ENCODE results near the gene COPS3. TPM values are rescaled to one million over a fixed set of nuclear protein-coding genes. Genes with fewer than 3 reads are reported as not detected.

COPS3 gene
- total and polyA plus RNA-seq, 3 donors from 2014 or later, result 128 to 198 (median 134) TPM

DNA sequence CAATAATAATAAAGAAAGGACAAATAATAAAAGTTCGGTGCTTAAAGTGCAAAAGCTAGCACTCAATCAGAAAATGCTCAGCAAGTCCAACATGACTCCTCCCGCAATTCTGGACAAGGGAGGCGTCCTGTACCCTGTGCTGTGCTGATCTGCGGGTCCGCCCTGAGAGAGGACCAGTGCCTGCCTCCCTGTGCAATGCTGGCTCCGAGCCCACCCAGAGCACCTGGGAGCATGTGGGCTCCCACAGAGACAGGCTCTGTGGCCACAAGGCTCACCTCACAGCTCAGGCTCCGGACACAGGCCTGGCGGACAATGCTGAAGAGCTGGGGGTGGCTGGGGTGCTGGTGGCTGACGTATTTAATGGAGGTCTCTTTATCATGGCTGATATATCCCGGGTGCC lies 55.1 kb downstream of the COPS3 start:
- no peaks in the 10 kb centered on the region for H3K36me3 ChIP-seq (ENCODE audit: low read depth, missing control alignments)
- H3K9me3 ChIP-seq, result no peaks in the 10 kb centered on the region
- H3K27me3 ChIP-seq, result no peaks in the 10 kb centered on the region
- no peak for DNase-seq
- no peak for TF ChIP-seq CTCF (IDR thresholded peaks at IDR 0.05)
- no peak for TF ChIP-seq POLR2A (IDR thresholded peaks at IDR 0.05)
- H3K4me3 ChIP-seq, result no peak overlapping the region
- H3K27ac ChIP-seq, result no peak overlapping the region
- WGBS, 2 donors, result 88 to 94% methylated on average over 10 of the region's 10 CpGs
- intact Hi-C loops (cut with DNase I; ENCODE audit: low total_unique reads), result no loop called here
- peaks cover 6% of the 10 kb centered on the region for H3K4me1 ChIP-seq

GRCh38 chr17:17224137-17224536 lies 56.9 kb downstream of the COPS3 start:
- intact Hi-C loops (cut with DNase I; ENCODE audit: low total_unique reads), result no loop called here
- no peak for TF ChIP-seq CTCF (IDR thresholded peaks at IDR 0.05)
- TF ChIP-seq POLR2A (IDR thresholded peaks at IDR 0.05), result no peak
- Histone ChIP-seq H3K9me3 (no peaks in the 10 kb centered on the region), H3K36me3 (ENCODE audit: low read depth, missing control alignments) (no peaks in the 10 kb centered on the region), H3K4me1 (peaks cover 6% of the 10 kb centered on the region), H3K27ac (no peak overlapping the region), H3K4me3 (no peak overlapping the region), H3K27me3 (no peaks in the 10 kb centered on the region)
- no peak for DNase-seq
- 90% methylated on average over 8 of the region's 8 CpGs for WGBS, 2 donors

- no peaks in the 10 kb centered on the region for H3K36me3 ChIP-seq (ENCODE audit: low read depth, missing control alignments)
- DNase-seq, result no peak
- no peak overlapping the region for H3K4me3 ChIP-seq
- peaks cover 6% of the 10 kb centered on the region for H3K4me1 ChIP-seq
- H3K27ac ChIP-seq, result no peak overlapping the region
- intact Hi-C loops (cut with DNase I; ENCODE audit: low total_unique reads), result no loop called here
- no peaks in the 10 kb centered on the region for H3K27me3 ChIP-seq
- no peaks in the 10 kb centered on the region for H3K9me3 ChIP-seq
- 85 to 91% methylated on average over 9 to 16 of the region's 16 CpGs for WGBS, 2 donors
- TF ChIP-seq CTCF (IDR thresholded peaks at IDR 0.05) (no peak), POLR2A (IDR thresholded peaks at IDR 0.05) (no peak)
Observed at GRCh38 chr17:17223736-17224135, 57.3 kb downstream of the COPS3 start.

DNA sequence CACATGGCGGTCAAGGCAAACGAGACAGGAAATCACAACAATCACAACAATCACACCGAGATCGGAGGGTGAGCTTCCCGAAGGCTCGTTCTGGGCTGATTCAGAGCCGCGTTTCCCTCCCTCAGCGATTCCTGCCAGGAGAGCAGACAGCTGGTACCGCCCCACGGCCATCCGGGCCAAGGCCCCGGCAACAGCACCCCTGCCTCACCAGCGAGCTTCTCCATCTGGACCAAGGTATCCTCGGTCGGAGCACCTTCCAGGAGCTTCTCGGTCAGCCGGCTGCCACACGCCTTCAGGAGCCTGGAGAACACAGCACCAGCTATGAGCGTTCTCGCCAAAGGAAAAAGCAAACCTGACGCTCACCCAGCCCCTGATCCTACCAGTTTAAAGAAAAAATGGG lies 59.7 kb downstream of the COPS3 start:
- intact Hi-C loops (cut with DNase I; ENCODE audit: low total_unique reads), result no loop called here
- Histone ChIP-seq H3K36me3 (ENCODE audit: low read depth, missing control alignments) (no peaks in the 10 kb centered on the region), H3K9me3 (no peaks in the 10 kb centered on the region), H3K27ac (no peak overlapping the region), H3K4me1 (no peaks in the 10 kb centered on the region), H3K27me3 (no peaks in the 10 kb centered on the region), H3K4me3 (no peak overlapping the region)
- no peak for DNase-seq
- TF ChIP-seq POLR2A (IDR thresholded peaks at IDR 0.05), result no peak
- no peak for TF ChIP-seq CTCF (IDR thresholded peaks at IDR 0.05)
- WGBS, 2 donors, result 86 to 95% methylated on average over 22 of the region's 22 CpGs

GRCh38 chr17:17220529-17220928 lies 60.5 kb downstream of the COPS3 start:
- Histone ChIP-seq H3K27ac (no peak overlapping the region), H3K4me1 (no peaks in the 10 kb centered on the region), H3K36me3 (ENCODE audit: low read depth, missing control alignments) (no peaks in the 10 kb centered on the region), H3K27me3 (no peaks in the 10 kb centered on the region), H3K9me3 (no peaks in the 10 kb centered on the region), H3K4me3 (no peak overlapping the region)
- TF ChIP-seq POLR2A (IDR thresholded peaks at IDR 0.05), result no peak
- no peak for TF ChIP-seq CTCF (IDR thresholded peaks at IDR 0.05)
- no peak for DNase-seq
- intact Hi-C loops (cut with DNase I; ENCODE audit: low total_unique reads), result no loop called here
- whole genome bisulfite sequencing, 2 donors, result 88 to 91% methylated on average over 8 of the region's 8 CpGs
